ENCODE data around the gene PMS2.
"Not testable (repeated sequence)": the region's sequence is repeated elsewhere in the genome, so short reads cannot be mapped to it uniquely, and the experiment has no call there.

PMS2 gene, protein sequence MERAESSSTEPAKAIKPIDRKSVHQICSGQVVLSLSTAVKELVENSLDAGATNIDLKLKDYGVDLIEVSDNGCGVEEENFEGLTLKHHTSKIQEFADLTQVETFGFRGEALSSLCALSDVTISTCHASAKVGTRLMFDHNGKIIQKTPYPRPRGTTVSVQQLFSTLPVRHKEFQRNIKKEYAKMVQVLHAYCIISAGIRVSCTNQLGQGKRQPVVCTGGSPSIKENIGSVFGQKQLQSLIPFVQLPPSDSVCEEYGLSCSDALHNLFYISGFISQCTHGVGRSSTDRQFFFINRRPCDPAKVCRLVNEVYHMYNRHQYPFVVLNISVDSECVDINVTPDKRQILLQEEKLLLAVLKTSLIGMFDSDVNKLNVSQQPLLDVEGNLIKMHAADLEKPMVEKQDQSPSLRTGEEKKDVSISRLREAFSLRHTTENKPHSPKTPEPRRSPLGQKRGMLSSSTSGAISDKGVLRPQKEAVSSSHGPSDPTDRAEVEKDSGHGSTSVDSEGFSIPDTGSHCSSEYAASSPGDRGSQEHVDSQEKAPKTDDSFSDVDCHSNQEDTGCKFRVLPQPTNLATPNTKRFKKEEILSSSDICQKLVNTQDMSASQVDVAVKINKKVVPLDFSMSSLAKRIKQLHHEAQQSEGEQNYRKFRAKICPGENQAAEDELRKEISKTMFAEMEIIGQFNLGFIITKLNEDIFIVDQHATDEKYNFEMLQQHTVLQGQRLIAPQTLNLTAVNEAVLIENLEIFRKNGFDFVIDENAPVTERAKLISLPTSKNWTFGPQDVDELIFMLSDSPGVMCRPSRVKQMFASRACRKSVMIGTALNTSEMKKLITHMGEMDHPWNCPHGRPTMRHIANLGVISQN
- long read RNA-seq, donor 1, partial matches to known transcripts = 0 of 2 reads
- long read RNA-seq, donor 1, other reads (novel, unspliced or antisense) = 0 of 2 reads
- long read RNA-seq, donor 2 = 0 reads
- long read RNA-seq, donor 3, partial matches to known transcripts = 23 of 31 reads
- long read RNA-seq, donor 3, other reads (novel, unspliced or antisense) = 7 of 31 reads
- long read RNA-seq, donor 4 = 0 reads
- long read RNA-seq, donor 5, partial matches to known transcripts = 0 of 1 reads
- long read RNA-seq, donor 5, other reads (novel, unspliced or antisense) = 0 of 1 reads
- long read RNA-seq, donor 6, partial matches to known transcripts = 0 of 1 reads
- long read RNA-seq, donor 6, other reads (novel, unspliced or antisense) = 0 of 1 reads
- long read RNA-seq, donor 7, partial matches to known transcripts = 0 of 1 reads
- long read RNA-seq, donor 7, other reads (novel, unspliced or antisense) = 0 of 1 reads
- long read RNA-seq, donor 8 = 0 reads

DNA sequence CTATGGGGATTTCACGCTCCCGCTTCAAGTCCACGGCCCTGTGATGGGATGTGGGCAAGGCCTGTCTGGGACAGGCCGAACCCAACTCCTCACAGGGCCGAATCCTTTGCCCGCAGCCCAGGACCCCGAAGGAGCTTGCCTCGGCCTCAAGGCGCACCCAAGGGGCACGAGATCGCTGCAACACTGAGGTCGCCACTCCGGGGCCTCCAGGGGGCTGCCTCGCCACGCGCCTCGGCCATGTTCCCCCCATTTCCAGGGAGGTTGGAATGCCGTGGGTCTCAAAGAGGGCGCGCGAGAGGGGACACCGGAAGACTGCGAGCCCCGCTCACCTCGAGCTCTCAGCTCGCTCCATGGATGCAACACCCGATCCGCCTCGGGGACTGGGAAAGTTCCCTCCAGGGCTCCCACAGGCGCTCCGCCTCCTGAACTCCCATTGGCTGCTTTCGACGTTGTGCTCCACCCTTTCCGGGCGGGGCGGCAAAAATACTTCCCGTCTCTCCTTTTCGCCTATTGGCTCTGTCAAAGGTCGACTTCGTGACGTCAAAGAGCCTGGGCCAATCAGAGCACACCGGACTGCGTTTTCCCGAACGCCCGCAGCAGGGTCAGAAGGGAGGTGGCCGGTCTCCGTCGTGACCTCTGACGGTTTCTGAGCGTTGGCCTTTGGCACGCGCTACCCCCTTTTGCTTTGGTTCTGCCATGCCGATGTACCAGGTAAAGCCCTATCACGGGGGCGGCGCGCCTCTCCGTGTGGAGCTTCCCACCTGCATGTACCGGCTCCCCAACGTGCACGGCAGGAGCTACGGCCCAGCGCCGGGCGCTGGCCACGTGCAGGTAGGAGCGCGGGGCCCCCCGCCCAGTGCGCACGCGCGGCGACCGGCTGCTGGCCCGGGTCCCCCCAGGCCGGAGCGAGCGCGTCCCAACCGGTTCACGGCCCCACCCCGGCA lies at the start of gene PMS2, which contains the start of gene AIMP2:
Gene PMS2 (minus strand): TSS at position 382 of the 944 bp plus-strand sequence. CDS start 30 bp downstream, at position 352.
Gene AIMP2 (plus strand): TSS at position 605 of the 944 bp plus-strand sequence. CDS start 92 bp downstream, at position 697.
- DNase-seq = peak; percentile 98

DNA sequence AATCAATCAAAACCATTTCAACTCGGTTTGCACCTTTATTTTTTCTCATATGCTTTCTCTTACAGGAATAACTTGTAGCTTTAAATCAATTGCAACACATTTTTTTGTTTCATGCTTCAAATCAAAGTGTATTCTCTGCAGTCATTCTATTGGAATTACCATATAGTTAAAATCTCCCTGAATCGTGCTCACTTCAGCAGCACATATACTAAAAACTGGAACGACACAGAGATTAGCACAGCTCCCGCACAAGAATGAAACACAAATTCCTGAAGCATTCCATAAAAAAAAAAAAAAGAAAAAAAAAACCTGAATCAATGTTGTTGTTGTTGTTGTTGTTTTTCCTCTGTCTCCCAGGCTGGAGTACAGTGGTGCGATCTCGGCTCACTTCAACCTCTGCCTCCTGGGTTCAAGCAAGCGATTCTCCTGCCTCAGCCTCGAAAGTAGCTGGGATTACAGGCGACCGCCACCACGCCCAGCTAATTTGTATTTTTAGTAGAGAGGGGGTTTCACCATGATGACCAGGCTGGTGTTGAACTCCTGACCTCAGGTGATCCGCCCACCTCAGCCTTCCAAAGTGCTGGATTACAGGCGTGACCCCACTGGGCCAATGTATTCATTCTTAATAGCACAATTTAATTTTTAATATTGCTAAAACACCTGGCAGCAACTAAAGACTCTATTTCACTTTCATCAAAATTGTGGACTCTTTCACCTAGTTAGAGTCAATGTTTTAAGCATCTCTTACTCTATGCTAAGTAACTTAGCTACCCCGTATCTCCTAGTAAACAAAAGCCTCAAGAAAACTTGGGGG lies 48.7 kb upstream of the PMS2 start:
- no peak for DNase-seq

DNA sequence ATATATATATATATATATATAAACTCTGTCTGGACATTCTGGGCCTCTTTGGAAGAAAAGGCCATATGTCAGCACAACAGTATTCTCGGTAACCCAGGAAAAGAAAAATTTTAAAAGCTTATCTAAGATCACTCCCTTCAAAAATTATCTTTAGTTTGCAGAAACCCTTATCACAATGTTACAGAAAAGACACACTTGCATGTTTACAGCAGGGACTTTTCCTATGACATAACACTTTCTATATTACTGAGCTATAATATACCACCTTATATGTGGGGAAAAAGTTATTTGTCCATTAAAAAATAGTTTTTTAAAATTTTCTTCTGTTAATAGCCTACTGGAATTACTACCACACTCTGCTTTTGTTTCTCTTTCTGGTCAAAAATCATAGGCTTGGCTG lies 47.8 kb upstream of the PMS2 start:
- no peak for DNase-seq

DNA sequence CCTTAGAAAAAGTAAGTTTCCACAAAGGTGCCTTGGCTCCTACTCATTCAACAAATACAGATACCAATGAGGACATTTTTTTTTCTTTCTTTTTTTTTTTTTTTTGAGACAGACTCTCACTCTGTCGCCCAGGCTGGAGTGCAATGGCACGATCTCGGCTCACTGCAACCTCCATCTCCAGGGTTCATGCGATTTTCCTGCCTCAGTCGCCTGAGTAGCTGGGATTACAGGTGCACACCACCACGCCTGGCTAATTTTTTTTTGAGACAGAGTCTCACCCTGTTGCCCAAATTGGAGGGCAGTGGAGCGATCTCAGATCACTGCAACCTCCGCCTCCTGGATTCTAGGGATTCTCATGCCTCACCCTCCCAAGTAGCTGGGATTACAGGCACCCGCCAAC lies 42.3 kb upstream of the PMS2 start:
- DNase-seq = not testable (repeated sequence)

DNA sequence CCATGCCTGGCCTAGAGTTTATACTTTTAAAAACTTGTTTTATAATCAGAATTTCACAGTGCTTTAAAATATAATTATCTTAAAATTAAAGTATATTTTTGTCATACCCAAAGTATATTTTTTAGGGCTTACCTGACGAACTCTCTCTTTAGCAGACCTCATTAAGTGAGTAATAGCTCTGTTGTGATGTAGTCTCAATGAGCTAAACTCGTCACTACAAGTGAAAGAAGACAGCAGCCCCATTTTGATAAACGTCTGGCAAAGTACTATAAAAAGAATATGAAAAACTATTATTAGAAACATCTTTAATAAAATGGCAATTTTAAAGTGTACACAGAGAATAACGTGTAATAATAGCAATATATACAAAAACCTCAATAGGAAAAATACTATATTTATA lies 40.9 kb upstream of the PMS2 start:
- no peak for DNase-seq

DNA sequence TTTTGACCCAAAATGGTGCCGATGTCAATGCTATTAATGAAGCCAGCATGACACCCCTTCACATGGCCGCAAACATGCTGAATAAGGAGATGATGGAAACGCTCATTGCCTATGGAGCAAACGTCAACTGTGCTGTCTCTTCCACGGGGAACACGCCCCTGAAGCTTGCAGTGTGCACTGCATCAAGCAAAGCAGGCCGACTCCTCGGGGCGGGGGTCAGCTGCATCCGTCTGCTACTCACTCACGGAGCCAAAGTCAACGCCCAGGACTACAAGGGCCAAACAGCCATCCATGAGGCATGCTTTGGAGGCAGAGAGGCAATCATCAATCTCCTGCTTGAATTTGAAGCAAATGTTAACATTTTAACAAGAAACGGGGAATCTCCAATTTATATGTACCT lies 26.8 kb upstream of the PMS2 start:
- no peak for DNase-seq

DNA sequence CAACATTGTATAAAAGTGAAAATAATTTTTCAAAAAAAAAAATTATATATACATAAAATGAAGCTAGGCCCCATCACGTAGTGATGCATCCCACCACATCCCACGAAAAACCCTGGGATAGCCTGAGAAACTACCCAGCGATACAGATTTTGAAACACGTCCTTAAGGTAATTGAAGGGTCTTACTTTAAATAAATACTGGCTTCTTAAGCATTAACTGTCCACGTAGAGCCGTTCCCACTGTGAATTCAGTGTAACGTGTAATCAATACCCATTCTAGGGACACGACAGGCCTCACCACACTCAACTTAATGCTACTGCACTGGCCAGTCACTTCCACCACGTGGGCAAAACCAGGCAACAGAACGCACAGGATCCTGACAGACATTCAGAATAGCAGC lies 26.3 kb upstream of the PMS2 start:
- no peak for DNase-seq

DNA sequence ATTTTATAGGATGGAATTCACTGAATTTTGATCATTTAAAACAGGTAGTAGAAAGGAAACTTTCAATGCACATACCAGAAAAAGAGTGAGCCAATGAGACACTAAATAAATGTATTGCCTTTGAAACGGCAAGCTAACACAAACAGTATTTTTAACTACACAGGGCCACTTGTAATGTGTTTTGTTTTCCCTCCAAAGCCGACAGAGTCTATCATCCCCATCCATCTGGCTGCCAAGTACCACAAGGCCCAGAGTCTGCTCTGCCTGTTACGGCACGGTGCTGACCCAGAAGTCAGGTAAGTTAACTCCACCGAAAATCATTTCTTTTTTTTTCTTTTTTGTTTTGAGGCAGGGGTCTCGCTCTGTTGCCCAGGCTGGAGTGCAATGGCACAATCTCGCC lies 23.8 kb upstream of the PMS2 start:
- no peak for DNase-seq

DNA sequence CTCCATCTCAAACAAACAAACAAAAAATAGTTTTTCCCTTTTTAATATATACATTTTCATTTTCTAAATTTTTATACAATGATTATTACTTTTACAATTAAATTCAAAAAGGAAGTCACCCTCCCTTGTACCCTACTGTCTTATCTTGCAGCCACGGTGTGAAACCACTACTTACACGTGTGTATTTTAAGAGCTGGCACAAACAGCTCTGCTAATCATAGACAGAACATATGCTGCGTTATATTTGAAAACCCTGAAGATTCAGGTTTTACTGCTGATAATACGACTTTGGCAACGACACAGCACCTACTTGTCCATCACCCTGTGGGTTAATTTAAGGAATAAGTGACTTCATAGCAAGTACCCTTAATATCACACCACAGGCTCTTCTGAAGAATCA lies 23.3 kb upstream of the PMS2 start:
- no peak for DNase-seq

DNA sequence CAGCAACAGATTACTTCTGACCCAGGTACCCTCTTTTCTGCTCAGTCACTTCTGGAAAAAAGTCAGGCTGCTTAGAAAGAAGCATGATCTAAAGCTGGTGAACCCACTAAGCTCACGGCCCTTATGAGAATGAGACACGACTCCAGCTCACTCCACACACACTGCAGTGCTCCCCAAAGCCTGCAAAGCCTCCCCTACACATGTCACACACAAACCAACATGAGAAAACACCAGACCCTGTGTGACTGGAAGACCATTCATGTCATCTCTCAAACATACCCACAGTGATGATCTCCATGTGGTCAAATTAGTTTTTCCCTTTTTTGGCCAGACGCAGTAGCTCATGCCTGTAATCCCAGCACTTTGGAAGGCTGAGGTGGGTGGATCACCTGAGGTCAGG lies 22.7 kb upstream of the PMS2 start:
- no peak for DNase-seq

DNA sequence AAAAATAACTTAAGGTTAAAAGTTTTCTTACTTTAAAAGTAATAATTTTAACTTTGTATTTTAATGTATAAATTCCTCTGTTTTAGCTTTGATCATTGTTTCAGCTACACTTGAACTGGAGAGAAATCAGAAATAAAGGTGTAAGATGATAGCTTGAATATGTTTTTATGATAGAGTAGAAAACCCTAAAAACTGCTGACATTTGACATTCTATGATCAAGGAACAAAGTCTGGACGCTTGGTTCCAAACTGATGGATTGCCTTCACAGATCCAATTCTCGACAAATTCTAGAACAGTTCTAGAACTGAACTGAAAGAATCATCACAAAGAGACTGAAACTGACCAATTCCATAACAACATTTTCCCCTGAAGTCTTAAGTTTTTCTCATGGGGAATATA lies 22.1 kb upstream of the PMS2 start, which contains the start of gene ANKRD61:
Gene ANKRD61 (plus strand): TSS at position 389 of the 400 bp plus-strand sequence. CDS start 0 bp downstream, at position 389.
- DNase-seq = no peak

DNA sequence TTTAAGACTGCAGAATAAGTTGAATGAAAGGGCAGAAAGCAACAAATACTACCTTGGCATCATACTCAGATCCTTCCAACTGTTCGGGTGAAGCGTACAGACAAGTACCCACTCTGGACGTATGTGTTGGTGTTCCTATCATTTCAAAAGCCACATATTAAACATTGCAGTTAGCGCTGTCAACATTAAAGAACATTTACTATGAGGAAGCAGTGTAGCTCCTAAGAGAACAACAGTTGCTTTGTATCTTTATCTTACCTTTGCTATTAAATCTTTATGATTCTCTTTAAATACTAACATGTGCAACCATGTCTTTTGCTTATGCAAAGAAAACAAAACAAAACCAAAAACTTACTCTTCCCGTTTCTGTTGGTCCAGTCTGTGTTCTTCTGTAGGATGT lies 19.7 kb upstream of the PMS2 start:
- no peak for DNase-seq

DNA sequence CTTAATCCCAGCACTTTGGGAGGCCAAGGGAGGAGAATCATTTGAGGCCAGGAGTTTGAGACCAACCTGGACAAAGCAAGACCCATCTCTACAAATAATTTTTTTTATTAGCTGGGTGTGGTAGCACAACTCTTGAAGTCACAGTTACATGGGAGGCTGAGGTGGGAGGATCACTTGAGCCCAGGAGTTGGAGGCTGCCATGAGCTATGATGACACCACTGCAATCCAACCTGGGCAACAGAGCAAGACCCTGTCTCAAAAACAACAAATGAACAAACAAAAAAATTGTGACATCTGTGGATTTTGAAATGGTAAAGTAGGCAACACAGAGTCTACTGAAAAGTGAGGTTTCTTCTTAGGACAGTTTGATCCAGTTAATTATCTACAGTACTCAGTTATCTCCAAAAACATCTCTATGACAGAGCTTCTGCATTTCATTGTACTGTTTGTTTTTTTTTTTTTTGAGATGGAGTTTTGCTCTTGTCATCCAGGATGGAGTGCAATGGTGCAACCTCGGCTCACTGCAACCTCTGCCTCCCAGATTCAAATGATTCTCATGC lies 19.0 kb upstream of the PMS2 start:
- DNase-seq = no peak

DNA sequence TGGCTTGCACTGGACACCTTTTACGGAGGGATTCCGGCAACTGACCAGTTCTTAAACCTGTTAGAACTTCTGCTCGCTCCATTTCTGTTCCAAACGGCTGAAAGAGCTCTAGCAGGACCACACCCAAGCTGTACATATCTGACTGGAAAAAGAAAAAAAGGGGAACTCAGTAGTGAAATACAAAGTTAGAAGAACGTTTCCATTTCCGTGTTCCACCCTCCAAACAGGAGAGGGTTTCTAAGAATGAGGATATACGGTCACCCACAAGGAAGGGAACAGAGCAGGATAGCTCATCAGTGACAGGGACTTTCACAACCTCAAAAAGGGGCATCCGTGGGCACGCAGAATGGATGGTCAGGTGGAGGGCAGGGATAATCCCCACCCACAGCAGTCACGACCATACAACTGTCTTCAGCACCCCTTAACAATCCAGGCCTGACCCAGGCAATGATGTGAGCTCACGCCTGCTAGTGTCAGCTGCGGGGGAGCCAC lies 18.0 kb upstream of the PMS2 start:
- DNase-seq = no peak

DNA sequence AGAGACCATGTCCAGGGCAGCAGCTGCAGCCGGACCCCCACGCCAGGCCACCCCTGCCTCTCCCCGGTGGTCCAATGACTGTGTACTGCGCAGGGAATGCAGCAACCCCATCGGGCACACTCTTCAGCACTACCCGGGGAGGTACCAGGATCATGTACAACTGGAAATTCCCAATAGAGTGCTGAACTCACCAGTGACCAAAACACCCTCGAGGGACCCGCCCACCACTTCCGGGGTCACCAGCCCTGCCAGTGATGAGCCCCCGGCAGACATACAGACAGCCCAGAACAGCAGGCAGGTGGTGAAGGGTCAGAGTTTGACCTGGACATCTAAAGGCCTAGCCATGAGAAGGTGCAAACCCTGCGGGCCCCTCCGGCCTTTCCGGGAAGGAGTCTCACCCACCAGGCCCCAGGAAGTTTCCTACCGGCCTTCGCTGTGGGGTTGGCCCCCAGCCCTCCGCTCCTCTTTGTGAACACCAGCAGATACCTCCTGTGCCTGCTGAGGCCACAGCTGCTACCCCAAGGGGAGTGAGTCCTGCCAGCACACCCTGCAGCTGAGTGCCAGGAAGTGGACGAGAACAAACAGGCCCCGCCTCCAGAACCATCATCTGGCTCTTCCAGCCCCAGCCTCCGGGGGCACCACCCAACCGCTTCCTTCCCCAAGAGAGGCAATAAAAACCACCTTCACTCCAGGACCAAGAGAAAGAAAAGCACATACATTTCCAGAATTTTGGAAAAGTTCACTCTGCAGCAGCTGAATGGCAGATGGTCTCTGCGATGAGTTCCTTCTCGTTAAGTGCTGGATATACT lies 17.4 kb upstream of the PMS2 start:
- no peak for DNase-seq

DNA sequence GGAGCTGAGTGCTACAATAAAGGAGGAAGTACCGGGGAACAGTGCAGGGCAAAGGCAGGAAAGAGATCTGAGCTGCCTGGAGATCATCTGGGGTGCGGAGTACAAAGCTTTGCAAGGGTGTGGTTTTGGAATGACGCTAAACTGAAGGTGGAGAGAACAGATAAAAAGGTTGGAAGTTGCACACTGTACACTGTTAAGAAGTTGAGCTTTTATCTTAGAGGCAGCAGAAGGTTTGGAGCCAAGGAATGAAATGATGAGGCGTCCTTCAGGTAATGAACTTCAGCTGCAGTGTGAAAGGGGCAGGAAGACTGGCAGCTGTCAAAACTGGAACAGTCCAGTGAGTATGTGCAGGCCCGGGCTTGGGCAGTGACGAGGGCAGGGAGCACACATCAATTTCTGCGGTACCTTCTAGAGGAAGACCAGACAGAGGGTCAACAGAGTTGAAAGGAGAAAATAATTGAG lies 15.2 kb upstream of the PMS2 start:
- no peak for DNase-seq

DNA sequence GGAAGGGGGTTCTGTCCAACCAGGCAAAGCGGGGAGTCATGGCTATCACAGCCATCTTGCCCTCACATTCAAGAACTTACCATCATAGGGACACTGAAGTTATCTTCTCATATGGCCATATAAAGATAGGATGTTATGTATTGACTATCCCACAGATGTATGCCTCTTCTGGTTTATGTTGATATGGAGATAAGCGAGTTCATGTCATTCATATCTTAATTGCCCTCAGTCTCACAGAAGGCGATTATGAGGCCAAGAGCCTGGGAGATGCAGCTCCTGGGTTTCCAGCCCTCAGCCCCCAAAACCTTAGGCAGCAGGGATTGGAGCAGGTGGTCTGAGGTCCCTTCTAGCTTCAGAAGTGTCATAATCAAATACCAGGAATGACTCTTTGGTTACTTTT lies 13.9 kb upstream of the PMS2 start:
- DNase-seq = no peak

Data from right kidney (tissue), 9 donors.